OCI-M1 (cell line): ENCODE results near the gene ACAD8.

Source experiments
- DNase-seq: peaks from one replicate; lab custom pipeline; 2025; lab: John Stamatoyannopoulos, UW

Gene ACAD8

DNA sequence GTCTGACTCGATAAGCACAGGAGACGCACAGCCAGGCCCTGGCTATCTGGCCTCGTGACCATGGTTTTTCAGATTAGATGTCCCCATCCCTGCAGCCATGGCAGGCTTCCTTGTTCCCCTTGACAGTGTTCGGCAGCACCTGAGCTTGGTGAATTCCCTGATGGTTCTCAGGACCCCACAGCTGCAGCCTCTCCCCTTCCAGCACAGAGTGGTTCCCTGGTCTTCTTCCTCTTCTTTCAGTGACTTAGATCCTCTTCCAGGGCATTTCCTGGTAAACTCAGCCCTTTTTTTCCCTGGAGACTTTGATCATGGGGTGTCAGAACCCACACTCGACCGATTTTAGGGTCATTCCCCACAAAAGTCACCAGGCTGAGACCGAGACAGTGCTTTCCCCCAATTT, 37.3 kb downstream of the ACAD8 start:
- DNase-seq: no peak

DNA sequence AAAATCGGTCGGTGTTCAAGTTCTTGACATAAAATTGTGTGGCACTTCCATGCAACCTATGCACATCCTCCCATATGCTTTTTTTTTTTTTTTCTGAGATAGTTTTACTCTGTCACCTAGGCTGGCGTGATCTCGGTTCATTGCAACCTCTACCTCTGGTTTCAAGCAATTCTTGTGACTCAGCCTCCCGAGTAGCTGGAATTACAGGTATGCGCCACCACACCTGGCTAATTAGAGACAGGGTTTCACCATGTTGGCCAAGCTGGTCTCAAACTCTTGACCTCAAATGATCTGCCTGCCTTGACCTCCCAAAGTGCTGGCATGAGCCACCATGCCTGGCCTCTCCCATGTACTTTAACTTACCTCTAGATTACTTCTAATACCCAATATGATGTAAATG, 37.8 kb downstream of the ACAD8 start:
- no peak for DNase-seq

DNA sequence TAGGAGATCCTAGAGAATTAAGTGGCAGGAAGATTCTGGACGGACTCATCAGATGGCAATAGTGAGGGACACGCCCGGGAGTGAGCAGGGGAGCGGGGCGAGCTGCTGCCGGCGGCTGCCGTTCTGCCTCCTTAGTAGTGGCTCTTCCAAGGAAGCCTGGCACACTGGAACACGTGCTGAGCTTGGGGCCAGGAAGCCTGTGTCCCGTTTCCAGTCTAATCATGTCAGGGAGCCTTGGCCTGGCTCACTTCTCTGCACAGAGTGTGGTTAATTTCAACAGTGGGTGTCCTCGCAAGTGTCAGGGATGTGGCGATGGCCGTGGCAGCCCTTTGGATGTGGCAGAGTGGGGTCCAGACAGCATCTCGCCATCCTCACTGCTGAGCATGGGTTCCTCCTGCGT, 39.3 kb downstream of the ACAD8 start:
- DNase-seq: no peak

- DNase-seq: no peak
Measured at GRCh38 chr11:134293119-134294113, 40.0 kb downstream of the ACAD8 start.

GRCh38 chr11:134294664-134295063, 41.3 kb downstream of the ACAD8 start:
- no peak for DNase-seq

DNA sequence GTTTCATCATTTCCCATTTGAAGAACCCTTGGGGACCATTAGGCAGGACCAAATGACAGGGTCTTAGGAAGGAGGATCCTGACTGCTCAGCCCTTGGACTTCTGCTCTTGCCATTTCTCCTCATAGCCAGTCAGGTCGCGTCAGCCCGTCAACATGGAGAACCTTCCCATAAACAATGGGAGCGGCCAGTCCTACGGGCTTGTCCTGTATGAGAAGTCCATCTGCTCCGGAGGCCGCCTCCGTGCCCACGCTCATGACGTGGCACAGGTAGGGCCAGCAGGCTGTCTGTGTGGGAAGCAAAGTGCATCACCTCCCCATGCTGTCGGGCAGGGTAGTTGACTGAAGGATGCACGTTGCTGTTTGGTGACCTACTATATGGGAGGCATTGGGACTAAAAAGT, 58.9 kb downstream of the ACAD8 start:
- no peak for DNase-seq

DNA sequence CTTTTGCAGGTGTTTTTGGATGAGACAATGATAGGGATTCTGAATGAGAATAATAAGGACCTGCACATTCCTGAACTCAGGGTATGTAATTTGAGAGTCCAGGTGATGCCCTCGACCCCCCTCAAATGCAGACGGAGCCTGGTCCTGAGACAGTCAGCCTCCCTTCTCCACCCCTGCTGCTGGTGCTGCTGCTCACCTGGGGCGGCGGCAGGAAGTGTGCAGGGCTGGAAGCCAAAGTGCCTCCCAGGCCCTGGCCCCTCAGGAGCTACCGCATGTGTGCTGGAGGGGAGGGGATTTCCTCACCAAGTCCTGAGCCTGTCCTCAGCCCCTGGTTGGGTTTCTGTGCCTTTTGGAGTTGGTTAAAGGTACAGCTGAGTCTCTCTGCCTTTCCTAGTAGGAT, 59.4 kb downstream of the ACAD8 start:
- DNase-seq: no peak

- DNase-seq: no peak
Measured at GRCh38 chr11:134313379-134313778, 60.0 kb downstream of the ACAD8 start.

GRCh38 chr11:134313821-134314607, 60.6 kb downstream of the ACAD8 start:
- no peak for DNase-seq
